ENCODE results near the gene AOX1. TPM values are rescaled to one million over a fixed set of nuclear protein-coding genes. Genes with fewer than 3 reads are reported as not detected.

The AOX1 gene
- total RNA-seq, 4 donors from 2014 or later: 47.2 to 144 (median 69.8) TPM

- 73 to 79% methylated on average over 7 of the region's 7 CpGs for WGBS, 2 donors
- no peak overlapping the region for H3K27ac ChIP-seq
- H3K9me3 ChIP-seq: no peaks in the 10 kb centered on the region
- DNase-seq: no peak
- no peaks in the 10 kb centered on the region for H3K27me3 ChIP-seq
- TF ChIP-seq POLR2A (IDR thresholded peaks at IDR 0.05) (no peak), CTCF (IDR thresholded peaks at IDR 0.05) (no peak)
- no peaks in the 10 kb centered on the region for H3K4me1 ChIP-seq
- no peaks in the 10 kb centered on the region for H3K36me3 ChIP-seq
- no peak overlapping the region for H3K4me3 ChIP-seq (replicated peaks in 1 of 3)
- intact Hi-C loops (cut with DNase I): no loop called here
Observed at GRCh38 chr2:200600549-200601225, 14.9 kb downstream of the AOX1 start.

- no peak for DNase-seq
- Histone ChIP-seq H3K36me3 (no peaks in the 10 kb centered on the region), H3K4me1 (no peaks in the 10 kb centered on the region), H3K27me3 (no peaks in the 10 kb centered on the region), H3K4me3 (replicated peaks in 1 of 3) (no peak overlapping the region), H3K27ac (no peak overlapping the region), H3K9me3 (no peaks in the 10 kb centered on the region)
- no peak for TF ChIP-seq CTCF (IDR thresholded peaks at IDR 0.05)
- no peak for TF ChIP-seq POLR2A (IDR thresholded peaks at IDR 0.05)
- intact Hi-C loops (cut with DNase I): no loop called here
- 88 to 95% methylated on average over 4 of the region's 4 CpGs for whole genome bisulfite sequencing, 2 donors
Observed at GRCh38 chr2:200602584-200602983, 16.8 kb downstream of the AOX1 start.

GRCh38 chr2:200603972-200604371, 18.2 kb downstream of the AOX1 start:
- H3K4me1 ChIP-seq: no peaks in the 10 kb centered on the region
- TF ChIP-seq POLR2A (IDR thresholded peaks at IDR 0.05): no peak
- TF ChIP-seq CTCF (IDR thresholded peaks at IDR 0.05): no peak
- DNase-seq: no peak
- H3K27ac ChIP-seq: no peak overlapping the region
- no peaks in the 10 kb centered on the region for H3K27me3 ChIP-seq
- no peaks in the 10 kb centered on the region for H3K36me3 ChIP-seq
- H3K9me3 ChIP-seq: no peaks in the 10 kb centered on the region
- WGBS, 2 donors: 79 to 80% methylated on average over 3 of the region's 3 CpGs
- intact Hi-C loops (cut with DNase I): no loop called here
- H3K4me3 ChIP-seq (replicated peaks in 1 of 3): no peak overlapping the region

- Histone ChIP-seq H3K27ac (no peak overlapping the region), H3K4me1 (no peaks in the 10 kb centered on the region), H3K27me3 (no peaks in the 10 kb centered on the region), H3K9me3 (no peaks in the 10 kb centered on the region), H3K4me3 (replicated peaks in 1 of 3) (no peak overlapping the region), H3K36me3 (no peaks in the 10 kb centered on the region)
- WGBS, 2 donors: 62 to 64% methylated on average over 5 of the region's 5 CpGs
- DNase-seq: no peak
- intact Hi-C loops (cut with DNase I): no loop called here
- TF ChIP-seq POLR2A (IDR thresholded peaks at IDR 0.05): no peak
- no peak for TF ChIP-seq CTCF (IDR thresholded peaks at IDR 0.05)
Observed at GRCh38 chr2:200604571-200605255, 18.9 kb downstream of the AOX1 start.

GRCh38 chr2:200608341-200609027, 22.7 kb downstream of the AOX1 start:
- no peaks in the 10 kb centered on the region for H3K27me3 ChIP-seq
- no peaks in the 10 kb centered on the region for H3K9me3 ChIP-seq
- intact Hi-C loops (cut with DNase I): no loop called here
- WGBS, 2 donors: 60 to 63% methylated on average over 3 of the region's 3 CpGs
- H3K4me3 ChIP-seq (replicated peaks in 1 of 3): no peak overlapping the region
- TF ChIP-seq POLR2A (IDR thresholded peaks at IDR 0.05) (no peak), CTCF (IDR thresholded peaks at IDR 0.05) (no peak)
- H3K4me1 ChIP-seq: no peaks in the 10 kb centered on the region
- no peak overlapping the region for H3K27ac ChIP-seq
- H3K36me3 ChIP-seq: no peaks in the 10 kb centered on the region
- no peak for DNase-seq

Data from thyroid gland (tissue), 4 donors.